K562 (cell line): Measurements from ENCODE around the gene CRYBG3. TPM values are rescaled to one million over a fixed set of nuclear protein-coding genes. Genes with fewer than 3 reads are reported as not detected.
A peak's percentile ranks its signal among the peaks of the same experiment; 100 is the strongest.

Experiments used
- ATAC-seq: fragments of 200-7000 bp; cut with Tn5 transposase; 3 replicates; pipeline ENCODE4 v1.9.1; 2020; ENCODE audit warnings: moderate library complexity
- BruUV-seq: library from RNA; stranded (reverse); fragments of 400-500 nt; replicated peaks from 2 replicates; lab custom pipeline; 2021; lab: Mats Ljungman, UMichigan
- CTCF ChIA-PET: fragments of 300-600 bp; formaldehyde crosslinking; extraction: SDS; loops from one replicate; lab custom pipeline; 2021; ENCODE audit warnings: low intra/inter-chr PET ratio; lab: Yijun Ruan, JAX
- POLR2A ChIA-PET: fragments of 300-600, 350-650 bp; sonication (Branson Sonifier 250); formaldehyde crosslinking; extraction: SDS; loops from one replicate; lab custom pipeline; 2021; ENCODE audit warnings: antibody characterized with exemption, inconsistent platforms; lab: Yijun Ruan, JAX
- DNase-seq, 4 experiments: peaks; one replicate each; pipeline versions ENCODE4 v3.0.0 to v3.0.0-alpha.2; 2011 to 2018; ENCODE audit warnings: low spot score in 3 of 4, mixed read lengths in 3 of 4; ENCODE audit errors: extremely low read depth in 1 of 4
- FAIRE-seq: peaks from 2 replicates; lab custom pipeline; 2011; peaks lifted over from hg19 to GRCh38; lab: Jason Lieb, UNC
- H2AFZ ChIP-seq: 2 replicates; pipeline ENCODE4 v1.6.0; 2011; ENCODE audit warnings: low read depth, low read length, control low read depth, inconsistent platforms
- H3K27ac ChIP-seq: fragments of 200-600 bp; 3 replicates; pipeline ENCODE4 v1.8.0; 2011; ENCODE audit warnings: low read depth, mild to moderate bottlenecking, control low read depth, inconsistent platforms, low read length, moderate library complexity, mixed read lengths; ENCODE audit errors: extremely low read depth
- H3K27me3 ChIP-seq, 2 experiments: fragments of 300-600 bp in 1 of 2; 2 replicates in 1 of 2; 3 replicates in 1 of 2; pipeline versions ENCODE4 v1.6.0 to v1.8.0; 2011; ENCODE audit warnings: inconsistent platforms in 2 of 2, low read length in 2 of 2, mild to moderate bottlenecking in 1 of 2, mixed read lengths in 1 of 2, moderate library complexity in 1 of 2; ENCODE audit not compliant: control insufficient read depth in 2 of 2, insufficient read depth in 2 of 2
- H3K36me3 ChIP-seq: fragments of 300-600 bp; 3 replicates; pipeline ENCODE4 v1.8.0; 2011; ENCODE audit warnings: mild to moderate bottlenecking, low read length, inconsistent platforms; ENCODE audit not compliant: control insufficient read depth, insufficient read depth
- H3K4me1 ChIP-seq, 2 experiments: fragments of 200-600 bp in 1 of 2; replicated peaks in 1 of 2; 2 replicates in 1 of 2; 3 replicates in 1 of 2; pipeline versions ENCODE4 v1.5.1 to v1.8.0; 2011; ENCODE audit warnings: inconsistent platforms in 2 of 2, low read length in 2 of 2, mild to moderate bottlenecking in 1 of 2, mixed read lengths in 1 of 2, moderate library complexity in 1 of 2; ENCODE audit not compliant: control insufficient read depth in 2 of 2, insufficient read depth in 2 of 2
- H3K4me2 ChIP-seq: 2 replicates; pipeline ENCODE4 v1.6.1; 2011; ENCODE audit warnings: low read length, control low read depth, inconsistent platforms, mixed read lengths; ENCODE audit not compliant: insufficient read depth
- H3K4me3 ChIP-seq: fragments of 200-600 bp; sonication (generic), shearing (Covaris generic); 2 replicates; pipeline ENCODE4 v1.5.1; 2016; ENCODE audit warnings: control low read depth, inconsistent platforms
- H3K79me2 ChIP-seq: fragments of 200-600 bp; 3 replicates; pipeline ENCODE4 v1.8.0; 2011; ENCODE audit warnings: low read length, inconsistent platforms; ENCODE audit not compliant: control insufficient read depth, insufficient read depth
- H3K9ac ChIP-seq, 2 experiments: 2 replicates each; pipeline versions ENCODE4 v1.6.0 to v1.6.1; 2011; ENCODE audit warnings: low read depth in 2 of 2, low read length in 2 of 2, control low read depth in 1 of 2, inconsistent platforms in 1 of 2, mild to moderate bottlenecking in 1 of 2, mixed read lengths in 1 of 2; ENCODE audit not compliant: insufficient read depth in 1 of 2
- H3K9me1 ChIP-seq: one replicate; pipeline ENCODE4 v1.6.0; 2011; ENCODE audit warnings: inconsistent platforms, mild to moderate bottlenecking, low read length, moderate library complexity; ENCODE audit not compliant: control insufficient read depth, insufficient read depth
- H3K9me3 ChIP-seq: replicated peaks from 2 replicates; pipeline ENCODE4 v1.5.1; 2011; ENCODE audit warnings: low read depth, low read length, inconsistent platforms; ENCODE audit not compliant: control insufficient read depth, insufficient read depth
- H4K20me1 ChIP-seq: replicated peaks from 2 replicates; pipeline ENCODE4 v1.6.1; 2011; ENCODE audit warnings: low read length, inconsistent platforms, mixed read lengths; ENCODE audit not compliant: control insufficient read depth, insufficient read depth
- ATF1 ChIP-seq, 2 experiments: fragments of 450-650 bp in 1 of 2; IDR thresholded peaks; 2 replicates each; pipeline ENCODE4 v1.6.1; 2016; ENCODE audit warnings: missing compliant biosample characterization in 1 of 2, missing genetic modification characterization in 1 of 2
- CLOCK ChIP-seq: fragments of 250-450 bp; sonication (Bioruptor Pico); IDR thresholded peaks from 2 replicates; pipeline ENCODE4 v1.4.0; 2020; ENCODE audit warnings: mild to moderate bottlenecking, moderate library complexity, borderline replicate concordance
- CTCF ChIP-seq, 3 experiments: IDR thresholded peaks in 2 of 3; conservative IDR thresholded peaks in 1 of 3; 2 replicates each; pipeline ENCODE4 v1.5.1; 2011 to 2012; ENCODE audit warnings: low read length in 3 of 3, mild to moderate bottlenecking in 3 of 3, control low read depth in 2 of 3, improper control_type of control experiment in 1 of 3, inconsistent platforms in 1 of 3, low read depth in 1 of 3, mixed read lengths in 1 of 3, moderate library complexity in 1 of 3; ENCODE audit not compliant: insufficient read depth in 2 of 3
- FIP1L1 ChIP-seq: fragments of 200-400 bp; formaldehyde crosslinking; IDR thresholded peaks from 2 replicates; pipeline ENCODE4 v1.6.1; 2018; ENCODE audit warnings: mild to moderate bottlenecking, low read depth, low read length; ENCODE audit not compliant: poor library complexity, severe bottlenecking
- HMGN3 ChIP-seq: IDR thresholded peaks from 2 replicates; pipeline ENCODE4 v1.6.1; 2011; ENCODE audit warnings: borderline replicate concordance, low read depth, mild to moderate bottlenecking, mixed read lengths, low read length; ENCODE audit not compliant: insufficient read length; ENCODE audit errors: extremely low read depth
- NCOA1 ChIP-seq: fragments of 450-650 bp; IDR thresholded peaks from 2 replicates; pipeline ENCODE4 v1.6.1; 2016; ENCODE audit warnings: low read depth
- NFATC3 ChIP-seq: fragments of 450-650 bp; IDR thresholded peaks from 2 replicates; pipeline ENCODE4 v1.6.1; 2017; ENCODE audit warnings: mild to moderate bottlenecking
- NFE2 ChIP-seq: IDR thresholded peaks from 2 replicates; pipeline ENCODE4 v1.6.1; 2014; ENCODE audit warnings: antibody characterized with exemption, low read depth
- RAD21 ChIP-seq, 2 experiments: fragments of 250-450 bp in 1 of 2; fragments of 450-650 bp in 1 of 2; sonication (Bioruptor Pico) in 1 of 2; formaldehyde crosslinking in 1 of 2; IDR thresholded peaks in 1 of 2; conservative IDR thresholded peaks in 1 of 2; 2 replicates each; pipeline versions ENCODE4 v1.4.0 to v1.8.0; 2020 to 2022; ENCODE audit warnings: mild to moderate bottlenecking in 2 of 2, moderate library complexity in 1 of 2
- YBX1 ChIP-seq: fragments of 450-650 bp; IDR thresholded peaks from 2 replicates; pipeline ENCODE4 v1.7.1; 2016; ENCODE audit warnings: mild to moderate bottlenecking
- ZNF316 ChIP-seq: fragments of 450-650 bp; IDR thresholded peaks from 2 replicates; pipeline ENCODE4 v1.6.1; 2016
- ZNF561 ChIP-seq: fragments of 450-650 bp; formaldehyde crosslinking; conservative IDR thresholded peaks from 2 replicates; pipeline ENCODE4 v1.4.0; 2020; ENCODE audit warnings: mild to moderate bottlenecking, moderate library complexity
- WGBS: fragments of 100-300 bp; shearing (Covaris generic); methylation state at CpG from one replicate; pipeline ENCODE4 v1.1.6; 2016; ENCODE audit warnings: low coverage, mixed read lengths; ENCODE audit not compliant: insufficient coverage; ENCODE audit errors: missing lambda C conversion rate; 5-methylcytosine and 5-hydroxymethylcytosine counted together
- in situ Hi-C: fragments of 300-500 bp; cut with MboI; formaldehyde crosslinking; loops from 4 replicates; pipeline ENCODE4 v1.15.0; 2018; ENCODE audit warnings: inconsistent platforms, mixed read lengths
- intact Hi-C: fragments of 100-400 bp; cut with micrococcal nuclease; formaldehyde crosslinking; loops from 2 replicates; pipeline ENCODE4 v1.14.2; 2022
- polyA plus RNA-seq, 8 experiments: library from polyadenylated mRNA; depleted of rRNA in 4 of 8; stranded (reverse) in 5 of 8; unstranded in 3 of 8; fragments of >200 nt; fragmentation: Nextera tagmentation in 2 of 8; fragmentation: Illumina TruSeq in 1 of 8; extraction: Ambion mirVana in 2 of 8; extraction: Trizol in 1 of 8; gene quantifications; 2 replicates each; pipeline versions ENCODE4 v1.2.1 to v1.2.3, GENCODE V29; 2011 to 2014; ENCODE audit warnings: inconsistent platforms in 1 of 8, missing spikeins in 1 of 8
- total RNA-seq, 7 experiments: library from RNA; depleted of rRNA in 6 of 7; stranded (reverse); fragments of >200 nt in 6 of 7; fragmentation: Illumina TruSeq in 2 of 7; extraction: Trizol in 2 of 7; gene quantifications; 2 replicates each; pipeline versions ENCODE4 v1.2.1 to v1.2.3, GENCODE V29; 2011 to 2021; ENCODE audit warnings: low replicate concordance in 1 of 7
- TF ChIP-seq, protein P1 (sequence below), 3 experiments: fragments of 200-800 bp in 1 of 3; sonication (Bioruptor generic) in 1 of 3; sonication (generic) in 1 of 3; formaldehyde crosslinking in 1 of 3; IDR thresholded peaks; 2 replicates each; pipeline versions ENCODE4 v1.6.1 to v1.8.0; 2016 to 2022; ENCODE audit warnings: mild to moderate bottlenecking in 2 of 3, missing compliant biosample characterization in 2 of 3, missing genetic modification characterization in 2 of 3, missing genetic modification reagents in 1 of 3

The CRYBG3 gene
- total and polyA plus RNA-seq, 9 of the 15 experiments (the other 6 are each of a cell fraction or from before 2014, with no cell fraction given), result 0.08 to 0.72 (median 0.18) TPM

- TF ChIP-seq CLOCK, result no peak
- no peak for TF ChIP-seq HMGN3
- TF ChIP-seq, protein P1, sequence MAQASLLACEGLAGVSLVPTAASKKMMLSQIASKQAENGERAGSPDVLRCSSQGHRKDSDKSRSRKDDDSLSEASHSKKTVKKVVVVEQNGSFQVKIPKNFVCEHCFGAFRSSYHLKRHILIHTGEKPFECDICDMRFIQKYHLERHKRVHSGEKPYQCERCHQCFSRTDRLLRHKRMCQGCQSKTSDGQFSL (CRISPR knock-in tag; IDR thresholded peaks at IDR 0.05), result no peak
- TF ChIP-seq, protein P1 (tag; IDR thresholded peaks at IDR 0.05), result no peak
- no peak for TF ChIP-seq NFE2
- TF ChIP-seq ATF1 (CRISPR knock-in tag; IDR thresholded peaks at IDR 0.05), result no peak
- no peak for TF ChIP-seq ATF1 (tag; IDR thresholded peaks at IDR 0.05)
- TF ChIP-seq ZNF561 (CRISPR knock-in tag), result no peak
Observed at GRCh38 chr3:97939401-97939800, 117.6 kb downstream of the CRYBG3 start (continued).

DNA sequence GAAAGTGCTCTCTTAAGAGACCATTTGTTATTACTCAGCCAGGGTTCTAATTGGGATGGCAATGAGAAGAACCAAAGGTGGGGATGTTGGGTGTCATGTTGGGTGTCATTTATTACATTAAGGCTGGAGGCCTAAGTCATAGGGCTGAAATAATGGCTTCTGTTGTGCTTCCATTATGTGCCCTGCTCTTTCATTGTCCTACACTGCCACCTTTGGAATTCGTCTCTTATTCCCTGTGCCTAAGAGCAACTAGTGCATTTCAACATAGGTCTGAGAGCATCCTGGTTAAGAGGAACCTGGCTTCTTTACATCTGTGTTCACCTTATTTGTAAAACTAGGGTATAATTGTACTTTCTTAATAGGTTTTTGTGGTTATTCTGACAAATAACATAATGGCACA, 118.2 kb downstream of the CRYBG3 start:
- no TSS peak for BruUV-seq
- Histone ChIP-seq H3K4me2 (no peak overlapping the region), H2AFZ (no peak overlapping the region), H3K27me3 (no peaks in the 10 kb centered on the region), H3K27ac (no peak overlapping the region), H3K9ac (no peak overlapping the region), H3K36me3 (peaks cover 20% of the 10 kb centered on the region; the same call in 2 of the 3 replicates), H3K79me2 (no peaks in the 10 kb centered on the region), H3K4me3 (no peak overlapping the region), H4K20me1 (no peaks in the 10 kb centered on the region), H3K9me3 (no peaks in the 10 kb centered on the region), H3K4me1 (no peaks in the 10 kb centered on the region; a peak in 1 of 5 replicates), H3K9me1 (no peaks in the 10 kb centered on the region)
- DNase-seq (peak in 1 of 4 experiments; percentile 11), FAIRE-seq (peak; percentile 19), ATAC-seq (peak; percentile 42; the same call in 1 of the 3 replicates)
- POLR2A ChIA-PET, result no interaction called here
- CTCF ChIA-PET, result no interaction called here
- TF ChIP-seq CTCF (IDR thresholded peaks at IDR 0.05 in 2 of 3, conservative IDR thresholded peaks at IDR 0.05 in 1 of 3; ENCODE audit: insufficient read depth in 2 of 3, low read depth in 1 of 3, low read length in 3 of 3), result peak in 1 of 3 experiments; percentile 17; a peak in 1 of 6 replicates
- TF ChIP-seq NCOA1, result no peak
- peak in 1 of 2 experiments; percentile 33; a peak in 1 of 4 replicates for TF ChIP-seq RAD21 (CRISPR knock-in tag; conservative IDR thresholded peaks at IDR 0.05 in 1 of 2, IDR thresholded peaks at IDR 0.05 in 1 of 2)
- no peak for TF ChIP-seq YBX1
- TF ChIP-seq FIP1L1, result no peak
- no peak for TF ChIP-seq ZNF316
- TF ChIP-seq NFATC3, result no peak
- in situ Hi-C loops (no loop called here), intact Hi-C loops (no loop called here)
- WGBS, result 33% methylated on average over 1 of the region's 1 CpG
